NCI-H2107 treated with DMSO at 0.1 percent for 48 hours (cell line): Measurements from ENCODE around the gene C8G.
A peak's percentile ranks its signal among the peaks of the same experiment; 100 is the strongest.

Experiments
- DNase-seq: peaks from one replicate; lab custom pipeline; 2025; ENCODE audit not compliant: unreplicated experiment; lab: John Stamatoyannopoulos, UW

C8G gene

GRCh38 chr9:136952876-136953770 lies 8.1 kb downstream of the C8G start:
- DNase-seq: no peak

- DNase-seq: no peak
Measured at GRCh38 chr9:136953771-136954269, 8.8 kb downstream of the C8G start.

GRCh38 chr9:136954270-136955083 lies 9.4 kb downstream of the C8G start:
- no peak for DNase-seq

GRCh38 chr9:136955202-136955942 lies 10.3 kb downstream of the C8G start:
- no peak for DNase-seq

GRCh38 chr9:136955943-136956335 lies 10.9 kb downstream of the C8G start:
- no peak for DNase-seq

GRCh38 chr9:136956604-136957003 lies 11.6 kb downstream of the C8G start:
- DNase-seq: no peak

- DNase-seq: no peak
Measured at GRCh38 chr9:136957461-136957860, 12.4 kb downstream of the C8G start.

GRCh38 chr9:136957901-136958300 lies 12.9 kb downstream of the C8G start:
- DNase-seq: no peak

GRCh38 chr9:136958473-136958872 lies 13.4 kb downstream of the C8G start:
- DNase-seq: no peak

GRCh38 chr9:136958898-136959850 lies 14.1 kb downstream of the C8G start:
- DNase-seq: no peak

- no peak for DNase-seq
Measured at GRCh38 chr9:136960212-136960937, 15.3 kb downstream of the C8G start.

- DNase-seq: no peak
Measured at GRCh38 chr9:136960938-136961275, 15.9 kb downstream of the C8G start.

- DNase-seq: no peak
Measured at GRCh38 chr9:136961279-136962065, 16.4 kb downstream of the C8G start.

- DNase-seq: no peak
Measured at GRCh38 chr9:136962163-136962562, 17.1 kb downstream of the C8G start.

GRCh38 chr9:136962701-136963248 lies 17.7 kb downstream of the C8G start:
- DNase-seq: no peak

- no peak for DNase-seq
Measured at GRCh38 chr9:136963341-136963740, 18.3 kb downstream of the C8G start.

- DNase-seq: no peak
Measured at GRCh38 chr9:136963751-136964150, 18.7 kb downstream of the C8G start.

- DNase-seq: peak; percentile 45
Measured at GRCh38 chr9:136964171-136964689, 19.2 kb downstream of the C8G start.
